ENCODE measurements around the gene OLFM3. TPM values are rescaled to one million over a fixed set of nuclear protein-coding genes. Genes with fewer than 3 reads are reported as not detected.

OLFM3 gene
- polyA plus RNA-seq, 4 donors: 24.2 to 31.8 (median 28.9) TPM

DNA sequence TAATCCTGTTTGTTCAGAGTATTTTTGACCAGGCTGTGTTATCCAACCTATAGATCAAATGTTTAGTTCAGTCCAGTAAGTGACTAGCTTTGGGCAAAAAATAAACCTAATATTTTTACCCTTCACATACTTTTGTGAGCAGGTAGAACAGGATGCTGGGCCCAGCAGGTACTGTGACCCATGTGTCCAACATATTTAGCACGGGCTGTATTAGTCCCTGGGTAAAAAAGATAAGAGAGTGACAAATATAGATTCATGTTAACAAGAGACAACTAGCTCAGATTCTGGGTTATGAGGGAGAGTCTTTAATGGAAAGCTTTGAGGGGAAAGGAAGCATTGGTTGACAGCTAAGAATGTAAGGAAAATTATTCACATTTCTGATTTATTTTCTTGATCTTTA, 43.1 kb downstream of the OLFM3 start:
- no peak for DNase-seq (ENCODE audit: low read depth in 4 of 4, low spot score in 3 of 4)

GRCh38 chr1:101945884-101946283, 50.8 kb downstream of the OLFM3 start:
- no peak for DNase-seq (ENCODE audit: low read depth in 4 of 4, low spot score in 3 of 4)

DNA sequence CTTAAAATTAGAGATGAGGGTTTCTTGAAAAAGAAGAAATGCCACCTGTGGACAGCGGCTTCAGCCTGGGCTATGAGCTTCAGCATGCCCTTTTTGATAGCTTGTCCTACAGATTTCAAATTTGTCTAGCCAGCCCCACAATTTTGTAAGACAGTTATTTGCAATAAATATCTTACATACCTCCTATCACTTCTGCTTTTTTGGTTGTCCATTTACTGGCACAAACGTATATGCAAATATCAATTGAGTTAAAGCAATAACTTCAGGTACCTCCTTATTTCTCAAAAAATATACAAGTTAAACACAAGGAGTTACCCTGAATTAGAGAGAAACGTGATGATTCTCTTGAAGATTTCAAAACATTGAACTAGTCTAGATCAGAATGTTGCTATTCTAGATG, 53.5 kb downstream of the OLFM3 start:
- no peak for DNase-seq (ENCODE audit: low read depth in 4 of 4, low spot score in 3 of 4)

- no peak for DNase-seq (ENCODE audit: low read depth in 4 of 4, low spot score in 3 of 4)
Measured at GRCh38 chr1:101942516-101943193, 54.1 kb downstream of the OLFM3 start.

DNA sequence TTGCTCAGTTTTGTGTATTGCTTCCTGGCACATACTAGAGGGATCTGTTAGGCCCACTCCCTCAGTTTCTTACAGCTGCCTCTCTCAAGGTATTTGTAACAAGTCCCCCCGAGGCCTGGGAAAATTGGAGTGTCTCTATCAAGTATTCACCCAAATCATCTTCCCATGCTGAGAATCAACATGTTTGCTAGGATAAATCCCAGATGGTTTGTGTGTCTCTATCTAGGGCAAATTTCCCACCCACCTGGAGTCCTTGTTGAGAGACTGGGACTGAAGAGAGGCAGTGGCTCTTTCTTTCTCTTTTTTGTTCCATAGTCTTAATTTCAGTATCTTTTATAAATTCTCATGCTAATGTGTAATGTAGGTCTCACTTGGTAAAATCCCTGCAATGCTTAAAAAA, 58.0 kb downstream of the OLFM3 start:
- DNase-seq (ENCODE audit: low read depth in 4 of 4, low spot score in 3 of 4): no peak

GRCh38 chr1:101929343-101929742, 67.4 kb downstream of the OLFM3 start:
- no peak for DNase-seq (ENCODE audit: low read depth in 4 of 4, low spot score in 3 of 4)

GRCh38 chr1:101928829-101929228, 67.9 kb downstream of the OLFM3 start:
- no peak for DNase-seq (ENCODE audit: low read depth in 4 of 4, low spot score in 3 of 4)

DNA sequence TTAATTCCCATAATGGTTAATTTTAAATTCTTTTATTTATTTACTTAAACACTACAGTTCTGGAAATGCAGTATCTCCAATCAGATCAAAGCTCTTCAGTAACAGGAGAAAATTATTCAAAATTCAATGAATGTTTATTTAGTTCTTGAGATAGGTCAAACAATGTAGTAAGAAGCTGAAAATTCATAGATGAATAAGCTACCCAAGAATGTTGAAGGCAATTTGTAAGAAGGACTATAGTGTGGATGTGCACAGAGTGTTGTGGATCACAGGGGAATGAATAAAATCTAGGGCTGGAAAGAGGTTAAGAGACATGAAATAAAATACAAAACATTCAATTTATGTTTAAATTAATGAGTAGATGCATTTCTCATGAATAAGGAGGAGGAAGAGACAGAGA, 72.0 kb downstream of the OLFM3 start:
- no peak for DNase-seq (ENCODE audit: low read depth in 4 of 4, low spot score in 3 of 4)

DNA sequence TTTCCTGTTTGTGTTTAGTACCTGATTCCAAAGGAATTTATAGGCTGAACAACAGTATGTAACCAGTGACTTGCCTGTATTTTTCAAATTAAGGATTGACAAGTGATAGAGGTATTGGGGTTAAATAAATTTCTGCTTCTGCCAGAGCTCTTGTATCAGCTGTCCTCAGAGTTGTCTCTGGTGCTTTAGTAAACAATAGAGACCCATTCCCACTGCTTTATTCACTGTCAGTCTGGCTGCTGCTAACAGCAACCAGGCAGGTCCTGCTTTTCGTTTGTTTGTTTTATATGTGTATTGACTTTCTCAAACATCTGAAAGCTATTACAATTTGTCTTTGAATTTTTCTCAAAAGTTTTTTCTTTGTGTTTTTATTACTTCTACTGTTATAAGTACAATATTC, 76.1 kb downstream of the OLFM3 start:
- DNase-seq (ENCODE audit: low read depth in 4 of 4, low spot score in 3 of 4): no peak

GRCh38 chr1:101918277-101918676, 78.4 kb downstream of the OLFM3 start:
- no peak for DNase-seq (ENCODE audit: low read depth in 4 of 4, low spot score in 3 of 4)

DNA sequence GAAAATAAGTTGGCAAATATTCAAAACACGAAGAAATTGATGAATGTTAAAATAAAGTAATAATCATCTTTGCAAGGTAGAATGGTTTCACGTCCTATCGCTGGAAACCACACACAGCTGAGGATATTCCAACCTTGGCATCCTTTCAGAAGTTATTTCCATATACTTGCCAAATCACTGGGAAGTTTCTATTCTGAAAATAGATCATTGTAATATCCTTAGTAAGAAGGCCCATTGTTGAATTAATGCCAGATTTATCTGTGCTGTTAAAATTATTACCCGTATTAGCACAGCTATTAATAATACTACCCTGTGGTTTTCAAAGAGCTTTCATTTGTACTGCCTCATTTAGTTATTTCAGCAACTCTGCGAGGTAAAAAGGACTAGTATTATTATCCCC, 81.1 kb downstream of the OLFM3 start:
- DNase-seq (ENCODE audit: low read depth in 4 of 4, low spot score in 3 of 4): no peak

- DNase-seq (ENCODE audit: low read depth in 4 of 4, low spot score in 3 of 4): no peak
Measured at GRCh38 chr1:101914473-101915242, 82.1 kb downstream of the OLFM3 start.

DNA sequence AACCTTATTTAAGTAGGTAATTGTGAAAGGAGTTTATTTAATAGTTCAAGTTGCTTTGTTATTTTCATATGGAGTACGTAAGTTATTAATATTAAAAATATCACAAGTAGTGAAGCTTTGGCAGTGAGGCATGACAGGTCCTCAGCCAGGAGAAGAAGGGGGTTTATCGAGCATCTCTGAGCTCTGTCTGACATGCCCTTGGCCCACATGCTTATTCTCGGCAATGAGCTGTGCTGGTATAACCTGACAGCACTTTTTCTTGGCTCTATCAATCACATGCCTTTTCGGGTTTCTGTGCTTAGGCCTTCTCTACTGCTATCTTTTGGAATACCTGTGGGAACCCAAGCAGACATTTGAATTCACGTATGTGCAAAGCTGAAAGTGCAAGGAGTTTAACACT, 84.8 kb downstream of the OLFM3 start:
- no peak for DNase-seq (ENCODE audit: low read depth in 4 of 4, low spot score in 3 of 4)

DNA sequence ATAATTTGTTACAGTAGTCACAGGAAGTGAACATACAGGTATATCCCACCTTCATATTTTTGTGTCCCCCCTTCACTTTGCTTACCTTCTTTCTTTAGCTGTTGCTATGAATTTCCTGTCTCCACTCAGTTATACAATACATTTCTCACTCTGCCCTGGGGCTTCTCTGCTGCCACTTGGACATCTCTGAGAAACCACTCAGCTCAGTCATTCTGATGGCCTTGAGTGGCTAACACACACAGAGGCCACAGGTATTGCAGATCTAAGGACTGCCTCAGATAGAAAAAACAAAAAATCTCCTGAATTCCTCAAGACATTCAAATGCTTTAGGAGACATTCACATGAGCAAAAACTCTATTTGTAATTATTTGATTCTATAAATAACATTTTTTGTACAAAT, 87.7 kb downstream of the OLFM3 start:
- DNase-seq (ENCODE audit: low read depth in 4 of 4, low spot score in 3 of 4): no peak

- DNase-seq (ENCODE audit: low read depth in 4 of 4, low spot score in 3 of 4): no peak
Measured at GRCh38 chr1:101907264-101907663, 89.5 kb downstream of the OLFM3 start.

DNA sequence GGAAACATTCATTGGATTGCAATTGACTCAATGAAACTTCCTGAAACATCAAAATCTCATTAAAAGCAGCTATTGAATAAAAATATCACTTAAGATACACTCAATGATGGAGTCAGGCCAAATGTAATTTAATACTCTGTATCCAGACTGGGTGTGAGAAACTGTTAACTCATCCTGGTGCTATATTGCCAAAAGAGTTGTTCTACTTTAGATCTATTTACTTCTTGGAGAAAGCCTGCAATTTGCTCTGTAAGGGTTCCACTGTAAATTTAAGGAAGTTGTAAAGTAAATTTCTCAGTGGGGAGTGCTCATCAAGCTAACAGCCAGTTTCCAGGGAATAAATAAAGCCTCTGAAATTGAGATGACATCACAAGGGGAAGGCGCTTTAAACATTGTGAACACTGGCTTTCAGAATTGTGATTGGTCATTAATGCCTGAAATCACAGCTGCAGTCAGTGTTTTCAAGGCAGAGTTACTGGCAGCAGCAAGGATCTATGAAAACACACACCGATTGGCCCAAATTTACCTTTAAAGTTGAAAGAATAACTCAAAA, 91.4 kb downstream of the OLFM3 start:
- DNase-seq (ENCODE audit: low read depth in 4 of 4, low spot score in 3 of 4): no peak

GRCh38 chr1:101902199-101902598, 94.5 kb downstream of the OLFM3 start:
- no peak for DNase-seq (ENCODE audit: low read depth in 4 of 4, low spot score in 3 of 4)

DNA sequence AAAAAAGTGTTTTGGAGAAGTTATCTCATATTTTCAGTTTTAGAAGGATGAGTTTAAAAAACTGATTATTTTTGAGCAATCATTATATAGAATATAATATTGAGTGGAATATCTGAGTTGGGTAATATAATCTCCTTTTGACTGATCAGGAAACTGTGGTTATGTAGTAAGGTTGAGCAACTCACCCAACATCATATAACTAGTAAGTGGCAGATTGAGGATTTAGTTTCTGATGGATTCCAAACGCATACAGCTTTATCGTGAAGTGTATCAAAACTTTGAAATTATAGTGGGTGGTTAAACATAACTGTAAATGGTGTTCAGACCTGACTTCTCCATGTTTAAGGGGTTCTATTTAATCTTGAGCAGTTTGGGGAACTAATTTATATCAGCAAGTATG, 98.6 kb downstream of the OLFM3 start:
- no peak for DNase-seq (ENCODE audit: low read depth in 4 of 4, low spot score in 3 of 4)

- no peak for DNase-seq (ENCODE audit: low read depth in 4 of 4, low spot score in 3 of 4)
Measured at GRCh38 chr1:101884621-101885020, 112.1 kb downstream of the OLFM3 start.

GRCh38 chr1:101875891-101876290, 120.8 kb downstream of the OLFM3 start:
- no peak for DNase-seq (ENCODE audit: low read depth in 4 of 4, low spot score in 3 of 4)

- DNase-seq (ENCODE audit: low read depth in 4 of 4, low spot score in 3 of 4): no peak
Measured at GRCh38 chr1:101873672-101874071, 123.1 kb downstream of the OLFM3 start.

- DNase-seq (ENCODE audit: low read depth in 4 of 4, low spot score in 3 of 4): no peak
Measured at GRCh38 chr1:101859941-101860340, 136.8 kb downstream of the OLFM3 start.

Data from right renal pelvis (tissue), 4 donors.